ENCODE measurements around the gene MYLIP. TPM values are rescaled to one million over a fixed set of nuclear protein-coding genes. Genes with fewer than 3 reads are reported as not detected.
A peak's percentile ranks its signal among the peaks of the same experiment; 100 is the strongest.

MYLIP gene
- 20.2 and 41.8 TPM in 2 replicates for total RNA-seq

GRCh38 chr6:16128759-16129622, at the start of gene MYLIP:
MYLIP (plus strand) TSS chr6:16129086; CDS start chr6:16129323, 237 bp downstream.
- DNase-seq (ENCODE audit: low read depth in 2 of 2), result peak; percentile 71 to 96

- no peak for DNase-seq (ENCODE audit: low read depth in 2 of 2)
These were observed 49.5 kb upstream of the MYLIP start for GRCh38 chr6:16079354-16079753.

- no peak for DNase-seq (ENCODE audit: low read depth in 2 of 2)
These were observed 48.7 kb upstream of the MYLIP start for GRCh38 chr6:16080204-16080603.

- DNase-seq (ENCODE audit: low read depth in 2 of 2), result no peak
These were observed 47.6 kb upstream of the MYLIP start for GRCh38 chr6:16081326-16081725.

- DNase-seq (ENCODE audit: low read depth in 2 of 2), result no peak
These were observed 46.5 kb upstream of the MYLIP start for GRCh38 chr6:16082361-16082760.

GRCh38 chr6:16086965-16087364, 41.9 kb upstream of the MYLIP start:
- DNase-seq (ENCODE audit: low read depth in 2 of 2), result no peak

GRCh38 chr6:16087386-16087785, 41.5 kb upstream of the MYLIP start:
- no peak for DNase-seq (ENCODE audit: low read depth in 2 of 2)

- DNase-seq (ENCODE audit: low read depth in 2 of 2), result no peak
These were observed 40.5 kb upstream of the MYLIP start for GRCh38 chr6:16088409-16088808.

GRCh38 chr6:16089232-16090062, 39.4 kb upstream of the MYLIP start:
- no peak for DNase-seq (ENCODE audit: low read depth in 2 of 2)

GRCh38 chr6:16090452-16090851, 38.4 kb upstream of the MYLIP start:
- no peak for DNase-seq (ENCODE audit: low read depth in 2 of 2)

- DNase-seq (ENCODE audit: low read depth in 2 of 2), result no peak
These were observed 38.0 kb upstream of the MYLIP start for GRCh38 chr6:16090920-16091319.

- DNase-seq (ENCODE audit: low read depth in 2 of 2), result peak in 1 of 2 donors; percentile 61
These were observed 36.7 kb upstream of the MYLIP start for GRCh38 chr6:16092140-16092539.

- DNase-seq (ENCODE audit: low read depth in 2 of 2), result no peak
These were observed 35.9 kb upstream of the MYLIP start for GRCh38 chr6:16092990-16093389.

- no peak for DNase-seq (ENCODE audit: low read depth in 2 of 2)
These were observed 33.7 kb upstream of the MYLIP start for GRCh38 chr6:16095180-16095579.

GRCh38 chr6:16097382-16098171, 31.3 kb upstream of the MYLIP start:
- no peak for DNase-seq (ENCODE audit: low read depth in 2 of 2)

- no peak for DNase-seq (ENCODE audit: low read depth in 2 of 2)
These were observed 30.7 kb upstream of the MYLIP start for GRCh38 chr6:16098211-16098610.

GRCh38 chr6:16102208-16102607, 26.7 kb upstream of the MYLIP start:
- DNase-seq (ENCODE audit: low read depth in 2 of 2), result no peak

GRCh38 chr6:16103722-16104121, 25.2 kb upstream of the MYLIP start:
- no peak for DNase-seq (ENCODE audit: low read depth in 2 of 2)

GRCh38 chr6:16104624-16105433, 24.1 kb upstream of the MYLIP start:
- no peak for DNase-seq (ENCODE audit: low read depth in 2 of 2)

- DNase-seq (ENCODE audit: low read depth in 2 of 2), result no peak
These were observed 23.0 kb upstream of the MYLIP start for GRCh38 chr6:16105854-16106253.
